K562 (cell line): ENCODE measurements around the gene MTPN. TPM values are rescaled to one million over a fixed set of nuclear protein-coding genes. Genes with fewer than 3 reads are reported as not detected.
A peak's percentile ranks its signal among the peaks of the same experiment; 100 is the strongest.

ENCODE experiments used
- BRD4 ChIP-seq: fragments of 200-600 bp; sonication (generic); IDR thresholded peaks from 2 replicates; pipeline ENCODE4 v1.6.1; 2017; ENCODE audit warnings: inconsistent platforms
- BRF1 ChIP-seq: IDR thresholded peaks from 3 replicates; pipeline ENCODE4 v1.6.1; 2011; ENCODE audit warnings: borderline replicate concordance, mild to moderate bottlenecking; ENCODE audit not compliant: insufficient read length; ENCODE audit errors: extremely low read depth
- ELF1 ChIP-seq: fragments of 200-800 bp; sonication (Bioruptor generic); IDR thresholded peaks from 2 replicates; pipeline ENCODE4 v1.6.1; 2016; ENCODE audit warnings: missing genetic modification characterization, missing compliant biosample characterization
- GATA2 ChIP-seq: sonication (generic); formaldehyde crosslinking; IDR thresholded peaks from 2 replicates; pipeline ENCODE4 v1.4.0; 2020; ENCODE audit warnings: mild to moderate bottlenecking, missing genetic modification reagents
- HDAC1 ChIP-seq, 2 experiments: fragments of 450-650 bp; IDR thresholded peaks; 2 replicates each; pipeline ENCODE4 v1.6.1; 2016 to 2017; ENCODE audit warnings: inconsistent platforms in 1 of 2, mild to moderate bottlenecking in 1 of 2, moderate library complexity in 1 of 2
- HMG20B ChIP-seq: fragments of 250-450 bp; sonication (Bioruptor Pico); IDR thresholded peaks from 2 replicates; pipeline ENCODE4 v1.5.0; 2021; ENCODE audit warnings: mild to moderate bottlenecking
- NKRF ChIP-seq: fragments of 450-650 bp; IDR thresholded peaks from 2 replicates; pipeline ENCODE4 v1.6.1; 2016; ENCODE audit warnings: borderline replicate concordance
- SAP30 ChIP-seq: fragments of 200-600 bp; sonication (generic); IDR thresholded peaks from 2 replicates; pipeline ENCODE4 v1.6.1; 2012; ENCODE audit warnings: borderline replicate concordance, low read depth, mild to moderate bottlenecking, moderate library complexity, low read length, control low read depth, inconsistent platforms; ENCODE audit not compliant: insufficient read depth, poor library complexity, severe bottlenecking
- SMAD3 ChIP-seq: fragments of 450-650 bp; formaldehyde crosslinking; conservative IDR thresholded peaks from 2 replicates; pipeline ENCODE4 v1.4.0; 2020; ENCODE audit warnings: mild to moderate bottlenecking
- TAF9B ChIP-seq: fragments of 450-650 bp; IDR thresholded peaks from 2 replicates; pipeline ENCODE4 v1.6.1; 2018; ENCODE audit warnings: mild to moderate bottlenecking; ENCODE audit not compliant: partially characterized antibody
- ZBTB11 ChIP-seq, 3 experiments: fragments of 200-800 bp in 1 of 3; fragments of 250-450 bp in 1 of 3; fragments of 450-650 bp in 1 of 3; sonication (Bioruptor Pico) in 1 of 3; sonication (Bioruptor generic) in 1 of 3; formaldehyde crosslinking in 1 of 3; IDR thresholded peaks; 2 replicates each; pipeline versions ENCODE4 v1.6.1 to v1.8.0; 2016 to 2022; ENCODE audit warnings: mild to moderate bottlenecking in 2 of 3, missing genetic modification characterization in 2 of 3, missing compliant biosample characterization in 1 of 3, moderate library complexity in 1 of 3
- ZBTB33 ChIP-seq: sonication (generic); formaldehyde crosslinking; IDR thresholded peaks from 2 replicates; pipeline ENCODE4 v1.8.1; 2023; ENCODE audit warnings: mild to moderate bottlenecking, missing genetic modification reagents
- ZNF512 ChIP-seq: IDR thresholded peaks from 2 replicates; pipeline ENCODE4 v1.6.1; 2016; ENCODE audit warnings: missing genetic modification characterization, missing compliant biosample characterization
- ZNF830 ChIP-seq: fragments of 250-450 bp; sonication (Bioruptor Pico); IDR thresholded peaks from 2 replicates; pipeline ENCODE4 v1.5.0; 2021; ENCODE audit warnings: mild to moderate bottlenecking
- polyA plus RNA-seq, 8 experiments: library from polyadenylated mRNA; depleted of rRNA in 4 of 8; stranded (reverse) in 5 of 8; unstranded in 3 of 8; fragments of >200 nt; fragmentation: Nextera tagmentation in 2 of 8; fragmentation: Illumina TruSeq in 1 of 8; extraction: Ambion mirVana in 2 of 8; extraction: Trizol in 1 of 8; gene quantifications; 2 replicates each; pipeline versions ENCODE4 v1.2.1 to v1.2.3, GENCODE V29; 2011 to 2014; ENCODE audit warnings: inconsistent platforms in 1 of 8, missing spikeins in 1 of 8
- total RNA-seq, 7 experiments: library from RNA; depleted of rRNA in 6 of 7; stranded (reverse); fragments of >200 nt in 6 of 7; fragmentation: Illumina TruSeq in 2 of 7; extraction: Trizol in 2 of 7; gene quantifications; 2 replicates each; pipeline versions ENCODE4 v1.2.1 to v1.2.3, GENCODE V29; 2011 to 2021; ENCODE audit warnings: low replicate concordance in 1 of 7

The MTPN gene
- total and polyA plus RNA-seq, 9 of the 15 experiments (the other 6 are each of a cell fraction or from before 2014, with no cell fraction given): 68.5 to 261 (median 156) TPM

GRCh38 chr7:135917721-135918120 is 59.4 kb downstream of the MTPN start (continued):
- TF ChIP-seq BRD4 (no peak), SMAD3 (CRISPR knock-in tag) (no peak), TAF9B (no peak), ZBTB11 (CRISPR knock-in tag; IDR thresholded peaks at IDR 0.05) (no peak), NKRF (no peak), ZNF830 (CRISPR knock-in tag) (no peak), SAP30 (no peak), HDAC1 (IDR thresholded peaks at IDR 0.05) (no peak), BRF1 (no peak), ZNF512 (no peak), HMG20B (CRISPR knock-in tag) (no peak), GATA2 (CRISPR knock-in tag) (peak; percentile 65), ELF1 (tag) (no peak), ZBTB33 (CRISPR knock-in tag) (peak; percentile 66; the same call in 1 of the 2 replicates)
